ENCODE data around the gene DCAF5.

The DCAF5 gene

GRCh38 chr14:69142101-69142500, 10.8 kb downstream of the DCAF5 start:
- DNase-seq (ENCODE audit: low spot score) = no peak

- DNase-seq (ENCODE audit: low spot score) = no peak
Measured at GRCh38 chr14:69141550-69141949, 11.4 kb downstream of the DCAF5 start.

- no peak for DNase-seq (ENCODE audit: low spot score)
Measured at GRCh38 chr14:69139743-69140142, 13.2 kb downstream of the DCAF5 start.

DNA sequence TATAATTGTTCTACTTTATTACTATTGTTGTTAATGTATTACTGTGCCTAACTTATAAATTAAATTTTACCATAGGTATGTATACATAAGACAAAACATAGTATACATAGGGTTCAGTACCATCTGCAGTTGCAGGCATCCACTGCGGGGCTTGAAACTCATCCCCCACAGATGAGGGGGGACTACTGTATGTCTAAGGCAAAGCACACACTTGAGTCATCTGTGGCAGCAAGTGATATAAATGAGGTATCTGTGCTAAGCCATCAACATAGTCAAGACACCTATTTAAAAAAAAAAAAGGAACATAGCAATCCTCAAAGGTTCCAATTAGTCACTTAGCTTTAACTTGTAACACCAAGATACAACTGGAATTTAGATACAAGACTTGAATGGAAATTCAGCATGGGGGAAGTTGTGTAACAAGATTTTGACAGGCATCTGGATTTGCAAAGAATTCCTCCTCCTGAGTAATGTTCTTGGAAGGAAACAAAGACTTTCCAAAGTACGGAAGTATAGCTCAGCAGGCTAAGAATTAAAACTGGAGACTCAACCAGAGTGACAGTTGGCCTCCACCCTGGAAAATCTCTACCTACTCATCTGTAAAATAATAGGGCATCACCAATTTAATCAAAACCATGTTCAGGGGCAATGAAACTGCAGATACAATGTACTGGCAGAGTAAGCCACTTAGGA, 14.9 kb downstream of the DCAF5 start:
- DNase-seq (ENCODE audit: low spot score) = no peak

DNA sequence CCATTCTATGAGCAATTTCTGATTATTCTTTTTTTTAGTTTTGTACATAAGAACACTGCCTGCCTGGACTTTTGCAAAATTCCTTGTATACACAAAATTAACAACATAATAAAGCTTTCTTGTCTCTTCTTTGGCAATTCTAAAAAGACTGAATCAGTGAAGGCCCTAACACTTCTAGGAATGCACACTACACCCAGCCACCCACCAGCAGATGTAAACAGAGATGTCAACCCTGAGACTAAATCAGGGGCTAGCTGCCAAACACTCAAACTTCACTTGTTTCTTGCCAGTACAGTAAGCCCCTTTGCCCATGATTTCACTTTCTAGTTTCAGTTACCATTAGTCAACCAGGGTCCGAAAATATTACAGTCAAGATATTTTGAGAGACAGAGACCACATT, 15.5 kb downstream of the DCAF5 start:
- no peak for DNase-seq (ENCODE audit: low spot score)

- no peak for DNase-seq (ENCODE audit: low spot score)
Measured at GRCh38 chr14:69135133-69135532, 17.8 kb downstream of the DCAF5 start.

DNA sequence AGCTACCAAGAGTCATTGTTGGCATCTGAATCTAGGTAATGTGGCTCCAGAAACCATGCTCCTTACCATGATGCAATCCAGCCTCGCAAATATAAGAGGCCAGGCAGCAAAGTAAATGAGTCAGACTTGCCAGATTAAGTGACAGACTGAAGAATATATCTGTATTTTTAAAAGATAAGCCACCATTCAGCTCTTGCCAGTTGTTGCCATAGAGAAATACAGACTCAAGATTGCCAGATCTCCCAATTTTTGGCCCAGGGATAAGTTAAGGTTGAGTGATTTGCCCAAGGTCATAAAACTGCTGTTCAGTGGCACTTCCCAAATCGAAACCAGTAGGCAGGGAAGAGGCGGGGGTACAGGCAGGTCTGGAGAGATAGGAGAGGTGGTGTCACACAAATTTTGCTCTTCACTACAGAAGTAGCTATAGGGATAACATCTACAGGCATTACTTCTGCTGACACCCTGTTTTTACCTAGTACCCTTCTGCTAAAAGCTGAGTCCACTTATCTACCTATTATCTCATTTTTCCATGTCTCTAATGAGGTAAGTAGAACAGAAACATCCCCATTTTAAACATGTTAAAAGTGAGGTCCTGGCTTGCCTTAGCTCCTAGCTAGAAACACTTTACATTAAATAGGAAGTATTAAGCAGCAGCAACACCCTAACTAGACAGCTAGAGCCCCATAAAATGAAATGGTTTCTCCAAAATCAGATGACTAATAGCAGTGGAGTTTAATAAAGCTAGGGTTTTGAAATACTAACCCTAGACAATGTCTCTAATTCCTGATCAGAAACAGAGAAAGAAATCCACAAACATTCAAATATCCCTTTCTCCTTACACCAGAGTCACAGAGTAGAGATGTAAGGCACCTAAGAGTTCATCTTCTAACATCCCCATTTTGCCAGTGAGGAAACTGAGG, 19.5 kb downstream of the DCAF5 start:
- no peak for DNase-seq (ENCODE audit: low spot score)

DNA sequence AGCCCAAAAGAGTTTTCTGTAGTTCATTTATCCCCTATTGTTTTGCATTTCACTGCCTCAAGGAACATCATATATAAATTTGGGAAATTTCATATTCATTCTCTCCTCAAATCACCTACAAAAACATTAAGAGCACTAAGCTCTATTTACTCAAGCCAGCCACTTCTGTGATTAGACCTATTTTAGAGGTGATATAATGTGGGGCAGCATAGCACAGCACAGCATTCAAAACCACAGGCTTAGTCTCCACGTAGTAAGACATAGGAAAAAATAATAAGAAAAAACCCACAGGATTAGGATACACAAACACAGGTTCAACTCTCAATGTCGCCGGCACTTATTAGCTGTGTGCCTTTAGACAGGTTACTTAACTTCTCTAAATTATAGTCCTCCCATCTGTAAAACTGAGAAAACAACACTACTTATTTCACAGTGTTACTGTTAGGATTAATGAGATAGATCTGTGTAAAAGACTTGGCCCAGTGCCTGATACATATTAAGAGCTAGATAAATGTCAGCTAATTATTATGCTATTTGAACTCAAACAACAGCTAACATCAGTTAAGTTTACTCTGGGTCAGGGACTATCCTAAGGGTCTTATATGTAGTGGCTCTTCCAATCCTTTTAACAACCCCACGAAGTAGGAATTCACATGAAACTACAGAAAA, 20.3 kb downstream of the DCAF5 start:
- DNase-seq (ENCODE audit: low spot score) = no peak

GRCh38 chr14:69131176-69131575, 21.7 kb downstream of the DCAF5 start:
- no peak for DNase-seq (ENCODE audit: low spot score)

- DNase-seq (ENCODE audit: low spot score) = peak; percentile 70
Measured at GRCh38 chr14:69129264-69129880, 23.5 kb downstream of the DCAF5 start.

DNA sequence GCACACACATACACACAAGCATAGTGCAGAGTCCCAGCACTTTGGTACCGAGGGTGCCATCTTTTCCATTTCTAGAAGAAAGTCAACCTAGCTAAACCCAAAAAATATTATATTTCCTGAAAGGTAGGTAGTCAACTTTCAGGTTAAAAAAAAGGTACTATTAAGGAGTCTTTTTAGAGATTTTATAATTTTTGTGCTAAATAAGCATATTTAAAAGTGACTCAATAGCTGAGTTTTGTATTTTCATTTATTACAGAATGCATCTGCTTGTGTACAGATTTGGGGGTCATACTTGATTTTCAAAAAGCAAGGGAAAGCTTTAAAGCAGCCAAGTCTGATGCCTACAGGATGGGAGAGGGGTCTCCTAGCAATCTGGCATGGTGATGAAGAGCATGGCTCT, 34.6 kb downstream of the DCAF5 start:
- DNase-seq (ENCODE audit: low spot score) = no peak

- DNase-seq (ENCODE audit: low spot score) = no peak
Measured at GRCh38 chr14:69117020-69117767, 35.7 kb downstream of the DCAF5 start.

DNA sequence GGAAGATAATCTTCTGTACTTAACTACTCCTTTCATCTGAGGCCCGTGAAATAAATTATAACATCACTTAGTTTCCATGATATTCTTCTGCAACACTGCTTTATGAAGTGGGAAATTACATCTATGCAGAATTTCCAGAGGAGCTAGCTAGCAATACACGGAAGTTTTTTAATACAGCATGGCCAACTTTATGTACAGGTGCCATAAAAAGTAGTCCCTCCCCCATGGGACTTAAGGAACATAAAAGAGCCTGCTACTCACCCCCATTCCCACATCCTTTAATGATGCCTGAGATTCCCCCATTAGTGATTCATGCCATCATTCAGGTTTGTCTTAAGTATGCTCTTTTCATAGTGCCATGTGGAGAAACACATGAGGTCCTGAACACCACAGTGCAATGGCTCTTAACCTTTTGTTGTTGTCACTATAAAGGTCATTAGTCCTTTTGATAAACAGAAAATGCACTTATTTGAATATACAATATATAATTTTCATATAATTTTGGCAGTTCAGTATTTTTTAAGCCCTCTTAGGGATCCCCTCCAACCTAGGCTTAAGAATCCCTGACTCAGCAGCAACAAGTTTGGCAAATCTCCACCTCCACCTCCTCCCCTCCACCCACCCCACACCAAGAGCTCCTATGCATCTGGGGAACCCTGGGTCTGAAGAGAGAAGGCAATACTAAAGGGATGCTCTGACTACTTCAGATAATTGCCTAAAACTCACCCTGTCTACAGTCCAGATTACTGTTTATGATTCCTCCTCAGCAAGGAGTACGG, 37.3 kb downstream of the DCAF5 start:
- no peak for DNase-seq (ENCODE audit: low spot score)

GRCh38 chr14:69114763-69115162, 38.2 kb downstream of the DCAF5 start:
- DNase-seq (ENCODE audit: low spot score) = no peak

GRCh38 chr14:69108358-69108757, 44.6 kb downstream of the DCAF5 start:
- DNase-seq (ENCODE audit: low spot score) = no peak

- no peak for DNase-seq (ENCODE audit: low spot score)
Measured at GRCh38 chr14:69107407-69108003, 45.4 kb downstream of the DCAF5 start.

GRCh38 chr14:69106451-69106850, 46.5 kb downstream of the DCAF5 start:
- DNase-seq (ENCODE audit: low spot score) = no peak

DNA sequence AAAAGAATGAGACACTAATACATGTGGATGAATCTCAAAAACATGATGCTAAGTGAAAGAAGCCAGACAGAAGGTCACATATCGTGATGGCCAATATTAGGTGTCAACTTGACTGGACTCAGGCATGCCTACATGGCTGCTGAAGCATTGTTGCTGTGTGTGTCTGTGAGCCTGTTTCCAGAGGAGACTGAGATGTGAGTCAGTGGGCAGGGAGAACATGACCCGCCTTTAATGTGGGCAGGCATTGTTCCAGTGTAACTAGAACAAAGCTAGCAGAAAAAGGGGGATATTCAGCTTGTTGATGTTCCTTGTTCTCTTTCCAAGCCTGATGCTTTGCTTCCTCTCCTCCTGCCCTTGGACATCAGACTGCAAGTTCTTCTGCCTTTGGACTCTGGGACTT, 47.6 kb downstream of the DCAF5 start:
- no peak for DNase-seq (ENCODE audit: low spot score)

GRCh38 chr14:69101331-69101826, 51.5 kb downstream of the DCAF5 start:
- DNase-seq (ENCODE audit: low spot score) = no peak

DNA sequence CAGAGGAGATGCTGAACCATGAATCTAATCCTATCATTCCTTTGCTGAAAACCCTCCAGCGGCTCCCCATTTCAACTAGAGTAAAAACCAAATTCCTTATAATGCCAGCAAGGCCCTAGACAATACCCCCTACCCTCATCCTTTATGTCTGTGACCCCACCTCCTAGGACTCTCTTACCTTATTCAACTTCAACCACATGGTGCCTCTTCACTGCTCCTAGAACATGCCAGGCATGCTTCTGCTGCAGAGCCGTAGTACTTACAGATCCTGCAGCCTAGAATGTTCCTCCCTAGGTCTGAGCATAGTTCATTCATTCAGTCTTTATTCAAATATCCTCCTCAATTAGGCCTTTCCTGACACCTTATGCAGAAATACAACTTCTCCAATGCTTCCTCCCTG, 54.9 kb downstream of the DCAF5 start:
- no peak for DNase-seq (ENCODE audit: low spot score)

Data from left forelimb (tissue), 1 donor.